Measurements from ENCODE around the gene ASIP. TPM values are rescaled to one million over a fixed set of nuclear protein-coding genes. Genes with fewer than 3 reads are reported as not detected.
"Not testable (repeated sequence)": the region's sequence is repeated elsewhere in the genome, so short reads cannot be mapped to it uniquely, and the experiment has no call there.

The ASIP gene
- total RNA-seq, 1 experiment from 2014 or later = not detected

GRCh38 chr20:34224251-34224650 is 17.0 kb upstream of the ASIP start:
- H3K27ac ChIP-seq; H3K27me3 ChIP-seq; H3K4me1 ChIP-seq; DNase-seq; H3K36me3 ChIP-seq; H3K4me3 ChIP-seq; H3K9me3 ChIP-seq (replicated peaks): not testable (repeated sequence)

GRCh38 chr20:34231634-34232033 is 9.6 kb upstream of the ASIP start:
- no peaks in the 10 kb centered on the region for H3K9me3 ChIP-seq (replicated peaks)
- no peaks in the 10 kb centered on the region for H3K27me3 ChIP-seq
- no peak overlapping the region for H3K27ac ChIP-seq
- H3K4me1 ChIP-seq = no peaks in the 10 kb centered on the region
- no peaks in the 10 kb centered on the region for H3K36me3 ChIP-seq
- no peak for DNase-seq
- no peak overlapping the region for H3K4me3 ChIP-seq

GRCh38 chr20:34232494-34233087 is 8.6 kb upstream of the ASIP start:
- Histone ChIP-seq H3K27me3 (no peaks in the 10 kb centered on the region), H3K9me3 (replicated peaks) (peaks cover 4% of the 10 kb centered on the region; the same call in 1 of the 2 replicates), H3K27ac (no peak overlapping the region), H3K4me3 (no peak overlapping the region), H3K4me1 (no peaks in the 10 kb centered on the region), H3K36me3 (no peaks in the 10 kb centered on the region)
- no peak for DNase-seq

GRCh38 chr20:34233687-34234086 is 7.5 kb upstream of the ASIP start:
- no peak overlapping the region for H3K4me3 ChIP-seq
- no peak for DNase-seq
- no peaks in the 10 kb centered on the region for H3K27me3 ChIP-seq
- peaks cover 13% of the 10 kb centered on the region; the same call in 1 of the 2 replicates for H3K9me3 ChIP-seq (replicated peaks)
- no peak overlapping the region for H3K27ac ChIP-seq
- no peaks in the 10 kb centered on the region for H3K4me1 ChIP-seq
- no peaks in the 10 kb centered on the region for H3K36me3 ChIP-seq

- DNase-seq = no peak
- no peak overlapping the region for H3K4me3 ChIP-seq
- no peaks in the 10 kb centered on the region for H3K4me1 ChIP-seq
- 0 out of 2 replicates have a peak, but pooled peaks cover 2% of the 10 kb centered on the region for H3K27me3 ChIP-seq
- peaks cover 13% of the 10 kb centered on the region; the same call in 1 of the 2 replicates for H3K9me3 ChIP-seq (replicated peaks)
- H3K27ac ChIP-seq = no peak overlapping the region
- no peaks in the 10 kb centered on the region for H3K36me3 ChIP-seq
These were observed 5.3 kb upstream of the ASIP start for GRCh38 chr20:34235875-34236274.

GRCh38 chr20:34237942-34238341 is 3.3 kb upstream of the ASIP start:
- H3K27me3 ChIP-seq = 0 out of 2 replicates have a peak, but pooled peaks cover 2% of the 10 kb centered on the region
- H3K4me1 ChIP-seq = no peaks in the 10 kb centered on the region
- H3K4me3 ChIP-seq = no peak overlapping the region
- DNase-seq = no peak
- H3K9me3 ChIP-seq (replicated peaks) = peaks cover 13% of the 10 kb centered on the region; the same call in 1 of the 2 replicates
- H3K27ac ChIP-seq = no peak overlapping the region
- H3K36me3 ChIP-seq = no peaks in the 10 kb centered on the region

GRCh38 chr20:34240121-34240520 is 1.1 kb upstream of the ASIP start:
- Histone ChIP-seq H3K4me1 (no peaks in the 10 kb centered on the region), H3K9me3 (replicated peaks) (peaks cover 13% of the 10 kb centered on the region; the same call in 1 of the 2 replicates), H3K27me3 (0 out of 2 replicates have a peak, but pooled peaks cover 2% of the 10 kb centered on the region), H3K36me3 (no peaks in the 10 kb centered on the region), H3K4me3 (no peak overlapping the region), H3K27ac (no peak overlapping the region)
- no peak for DNase-seq

- not testable (repeated sequence) for H3K4me3 ChIP-seq, H3K27ac ChIP-seq, H3K36me3 ChIP-seq, H3K4me1 ChIP-seq, DNase-seq, H3K27me3 ChIP-seq
- peaks cover 13% of the 10 kb centered on the region; the same call in 1 of the 2 replicates for H3K9me3 ChIP-seq (replicated peaks)
These were observed 792 bp downstream of the ASIP start for GRCh38 chr20:34242015-34242414.

GRCh38 chr20:34242879-34243278 is 1.7 kb downstream of the ASIP start:
- DNase-seq = no peak
- H3K36me3 ChIP-seq = no peaks in the 10 kb centered on the region
- H3K4me3 ChIP-seq = no peak overlapping the region
- H3K27me3 ChIP-seq = 0 out of 2 replicates have a peak, but pooled peaks cover 2% of the 10 kb centered on the region
- no peaks in the 10 kb centered on the region for H3K4me1 ChIP-seq
- peaks cover 6% of the 10 kb centered on the region; the same call in 1 of the 2 replicates for H3K9me3 ChIP-seq (replicated peaks)
- H3K27ac ChIP-seq = no peak overlapping the region

- H3K27me3 ChIP-seq = 0 out of 2 replicates have a peak, but pooled peaks cover 2% of the 10 kb centered on the region
- 0 out of 2 replicates have a peak, but pooled peaks cover 3% of the 10 kb centered on the region for H3K9me3 ChIP-seq (replicated peaks)
- no peak for DNase-seq
- H3K4me1 ChIP-seq = no peaks in the 10 kb centered on the region
- no peak overlapping the region for H3K27ac ChIP-seq
- H3K36me3 ChIP-seq = no peaks in the 10 kb centered on the region
- no peak overlapping the region for H3K4me3 ChIP-seq
These were observed 2.2 kb downstream of the ASIP start for GRCh38 chr20:34243377-34243776.

GRCh38 chr20:34246126-34246626 is 5.0 kb downstream of the ASIP start:
- Histone ChIP-seq H3K27me3 (no peaks in the 10 kb centered on the region), H3K4me1 (peaks cover 12% of the 10 kb centered on the region), H3K9me3 (replicated peaks) (no peaks in the 10 kb centered on the region), H3K4me3 (no peak overlapping the region), H3K36me3 (no peaks in the 10 kb centered on the region), H3K27ac (no peak overlapping the region)
- no peak for DNase-seq

GRCh38 chr20:34249291-34249690 is 8.1 kb downstream of the ASIP start:
- peak; percentile 58 to 82 for DNase-seq
- peaks cover 12% of the 10 kb centered on the region for H3K4me1 ChIP-seq

GRCh38 chr20:34250005-34250404 is 8.8 kb downstream of the ASIP start:
- no peaks in the 10 kb centered on the region for H3K27me3 ChIP-seq
- H3K4me3 ChIP-seq = no peak overlapping the region
- no peak overlapping the region for H3K27ac ChIP-seq
- no peaks in the 10 kb centered on the region for H3K36me3 ChIP-seq
- no peaks in the 10 kb centered on the region for H3K9me3 ChIP-seq (replicated peaks)
- H3K4me1 ChIP-seq = peaks cover 12% of the 10 kb centered on the region
- DNase-seq = no peak

More at GRCh38 chr20:34249291-34249690, 8.1 kb downstream of the ASIP start:
- H3K9me3 ChIP-seq (replicated peaks) = no peaks in the 10 kb centered on the region
- H3K27me3 ChIP-seq = no peaks in the 10 kb centered on the region
- no peak overlapping the region for H3K4me3 ChIP-seq
- H3K36me3 ChIP-seq = no peaks in the 10 kb centered on the region
- H3K27ac ChIP-seq = no peak overlapping the region

GRCh38 chr20:34251619-34252018 is 10.4 kb downstream of the ASIP start:
- Histone ChIP-seq H3K27me3 (no peaks in the 10 kb centered on the region), H3K4me1 (peaks cover 12% of the 10 kb centered on the region), H3K27ac (no peak overlapping the region), H3K4me3 (no peak overlapping the region), H3K9me3 (replicated peaks) (no peaks in the 10 kb centered on the region), H3K36me3 (no peaks in the 10 kb centered on the region)
- no peak for DNase-seq

GRCh38 chr20:34252431-34253086 is 11.3 kb downstream of the ASIP start:
- not testable (repeated sequence) for H3K27me3 ChIP-seq; DNase-seq; H3K9me3 ChIP-seq (replicated peaks); H3K4me3 ChIP-seq; H3K27ac ChIP-seq; H3K36me3 ChIP-seq
- H3K4me1 ChIP-seq = peaks cover 12% of the 10 kb centered on the region

All from SJCRH30 (cell line).